Glutamatergic neuron (in vitro differentiated cells): Measurements from ENCODE around the gene CRYAB. TPM values are rescaled to one million over a fixed set of nuclear protein-coding genes. Genes with fewer than 3 reads are reported as not detected.

Experiments used
- DNase-seq: peaks from one replicate; pipeline ENCODE4 v3.0.0; 2022
- H3K27ac Mint-ChIP-seq: one replicate; pipeline ENCODE4 v1.8.0; 2020; ENCODE audit warnings: mild to moderate bottlenecking, mixed read lengths, inconsistent platforms; ENCODE audit not compliant: unreplicated experiment
- H3K27me3 Mint-ChIP-seq: one replicate; pipeline ENCODE4 v1.8.0; 2020; ENCODE audit warnings: mild to moderate bottlenecking, moderate library complexity, mixed read lengths, inconsistent platforms; ENCODE audit not compliant: unreplicated experiment
- H3K36me3 Mint-ChIP-seq: one replicate; pipeline ENCODE4 v1.8.0; 2020; ENCODE audit warnings: mild to moderate bottlenecking, mixed read lengths, inconsistent platforms; ENCODE audit not compliant: unreplicated experiment
- H3K4me1 Mint-ChIP-seq: one replicate; pipeline ENCODE4 v1.8.0; 2020; ENCODE audit warnings: mild to moderate bottlenecking, low read depth, mixed read lengths, inconsistent platforms; ENCODE audit not compliant: unreplicated experiment
- H3K4me3 Mint-ChIP-seq: one replicate; pipeline ENCODE4 v1.8.0; 2020; ENCODE audit warnings: mild to moderate bottlenecking, mixed read lengths, inconsistent platforms; ENCODE audit not compliant: unreplicated experiment
- H3K9me3 Mint-ChIP-seq: one replicate; pipeline ENCODE4 v1.8.0; 2020; ENCODE audit warnings: mild to moderate bottlenecking, moderate library complexity, mixed read lengths, inconsistent platforms; ENCODE audit not compliant: unreplicated experiment
- total RNA-seq: library from RNA; stranded (reverse); fragmentation: NEBNext Ultra II Directional; extraction: Animal tissue kit (Norgen Biotek cat#: 25700); gene quantifications from one replicate; pipeline ENCODE4 v1.2.1, GENCODE V29; 2021; ENCODE audit not compliant: unreplicated experiment
- TF ChIP-seq, protein P1 (sequence below): fragments of 200-600 bp; sonication (generic); IDR thresholded peaks from one replicate; pipeline ENCODE4 v1.5.0; 2021; ENCODE audit not compliant: partially characterized antibody, unreplicated experiment

The CRYAB gene
- total RNA-seq, 1 donor from 2014 or later: 0.64 TPM

GRCh38 chr11:111951565-111951964 is 40.0 kb upstream of the CRYAB start:
- H3K4me3 Mint-ChIP-seq: no peak overlapping the region
- peaks cover 3% of the 10 kb centered on the region for H3K27me3 Mint-ChIP-seq
- H3K36me3 Mint-ChIP-seq: no peaks in the 10 kb centered on the region
- no peak overlapping the region for H3K27ac Mint-ChIP-seq
- DNase-seq: no peak
- TF ChIP-seq, protein P1, sequence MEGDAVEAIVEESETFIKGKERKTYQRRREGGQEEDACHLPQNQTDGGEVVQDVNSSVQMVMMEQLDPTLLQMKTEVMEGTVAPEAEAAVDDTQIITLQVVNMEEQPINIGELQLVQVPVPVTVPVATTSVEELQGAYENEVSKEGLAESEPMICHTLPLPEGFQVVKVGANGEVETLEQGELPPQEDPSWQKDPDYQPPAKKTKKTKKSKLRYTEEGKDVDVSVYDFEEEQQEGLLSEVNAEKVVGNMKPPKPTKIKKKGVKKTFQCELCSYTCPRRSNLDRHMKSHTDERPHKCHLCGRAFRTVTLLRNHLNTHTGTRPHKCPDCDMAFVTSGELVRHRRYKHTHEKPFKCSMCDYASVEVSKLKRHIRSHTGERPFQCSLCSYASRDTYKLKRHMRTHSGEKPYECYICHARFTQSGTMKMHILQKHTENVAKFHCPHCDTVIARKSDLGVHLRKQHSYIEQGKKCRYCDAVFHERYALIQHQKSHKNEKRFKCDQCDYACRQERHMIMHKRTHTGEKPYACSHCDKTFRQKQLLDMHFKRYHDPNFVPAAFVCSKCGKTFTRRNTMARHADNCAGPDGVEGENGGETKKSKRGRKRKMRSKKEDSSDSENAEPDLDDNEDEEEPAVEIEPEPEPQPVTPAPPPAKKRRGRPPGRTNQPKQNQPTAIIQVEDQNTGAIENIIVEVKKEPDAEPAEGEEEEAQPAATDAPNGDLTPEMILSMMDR: no peak
- H3K9me3 Mint-ChIP-seq: no peaks in the 10 kb centered on the region
- H3K4me1 Mint-ChIP-seq: no peaks in the 10 kb centered on the region

- DNase-seq: no peak
- H3K27me3 Mint-ChIP-seq: peaks cover 3% of the 10 kb centered on the region
- H3K4me3 Mint-ChIP-seq: no peak overlapping the region
- TF ChIP-seq, protein P1: no peak
- H3K36me3 Mint-ChIP-seq: no peaks in the 10 kb centered on the region
- H3K27ac Mint-ChIP-seq: no peak overlapping the region
- H3K9me3 Mint-ChIP-seq: no peaks in the 10 kb centered on the region
- H3K4me1 Mint-ChIP-seq: no peaks in the 10 kb centered on the region
These were observed 38.2 kb upstream of the CRYAB start for GRCh38 chr11:111949519-111950426.

DNA sequence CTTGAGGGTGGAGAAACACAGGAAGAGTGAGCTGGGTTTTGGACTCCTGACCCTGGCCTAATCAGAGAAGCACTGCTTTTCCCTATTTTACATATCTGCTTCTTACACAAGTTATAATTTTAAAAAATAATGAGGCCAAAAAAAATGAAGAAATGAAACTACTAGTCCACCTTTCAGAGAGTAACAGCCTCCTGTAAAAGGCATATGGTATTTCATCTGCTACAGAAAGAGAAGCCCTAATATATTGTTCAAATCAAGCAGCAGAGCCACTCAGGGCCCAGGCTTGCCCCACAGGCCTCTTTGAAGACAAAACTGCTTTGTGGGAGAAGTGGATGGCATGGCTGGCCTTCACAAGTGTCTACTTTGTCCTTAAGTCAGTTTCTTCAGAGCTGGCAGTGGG is 35.6 kb upstream of the CRYAB start:
- Mint-ChIP-seq H3K4me1 (no peaks in the 10 kb centered on the region), H3K27me3 (peaks cover 3% of the 10 kb centered on the region), H3K9me3 (no peaks in the 10 kb centered on the region), H3K27ac (no peak overlapping the region), H3K36me3 (no peaks in the 10 kb centered on the region), H3K4me3 (no peak overlapping the region)
- DNase-seq: no peak
- TF ChIP-seq, protein P1: no peak

- Mint-ChIP-seq H3K4me3 (no peak overlapping the region), H3K27me3 (peaks cover 3% of the 10 kb centered on the region), H3K4me1 (no peaks in the 10 kb centered on the region), H3K36me3 (no peaks in the 10 kb centered on the region), H3K27ac (no peak overlapping the region), H3K9me3 (no peaks in the 10 kb centered on the region)
- TF ChIP-seq, protein P1: no peak
- DNase-seq: no peak
These were observed 34.9 kb upstream of the CRYAB start for GRCh38 chr11:111946499-111946898.

GRCh38 chr11:111945198-111945597 is 33.6 kb upstream of the CRYAB start:
- no peak overlapping the region for H3K4me3 Mint-ChIP-seq

More at GRCh38 chr11:111945198-111945597, 33.6 kb upstream of the CRYAB start:
- TF ChIP-seq, protein P1: no peak
- Mint-ChIP-seq H3K4me1 (no peaks in the 10 kb centered on the region), H3K27ac (no peak overlapping the region), H3K9me3 (peaks cover 2% of the 10 kb centered on the region), H3K27me3 (peaks cover 5% of the 10 kb centered on the region), H3K36me3 (no peaks in the 10 kb centered on the region)
- no peak for DNase-seq
